T-helper 2 cell treated with Interferon-gamma antibody and Interleukin-4, amounts not matched to agents 100 ng/mL and 5 ng/mL, for 36 hours (primary cell): ENCODE measurements around the gene ULK4. TPM values are rescaled to one million over a fixed set of nuclear protein-coding genes. Genes with fewer than 3 reads are reported as not detected.
"Not testable (repeated sequence)": the region's sequence is repeated elsewhere in the genome, so short reads cannot be mapped to it uniquely, and the experiment has no call there.

Experiments used
- intact Hi-C: fragments of 100-400 bp; cut with micrococcal nuclease; formaldehyde crosslinking; loops from one replicate; pipeline ENCODE4 v1.15.1; 2023
- total RNA-seq: library from RNA; stranded (reverse); gene quantifications from 2 replicates; pipeline ENCODE4 v1.2.3, GENCODE V29; 2022

ULK4 gene
- total RNA-seq, 1 donor from 2014 or later = 14.2 TPM

DNA sequence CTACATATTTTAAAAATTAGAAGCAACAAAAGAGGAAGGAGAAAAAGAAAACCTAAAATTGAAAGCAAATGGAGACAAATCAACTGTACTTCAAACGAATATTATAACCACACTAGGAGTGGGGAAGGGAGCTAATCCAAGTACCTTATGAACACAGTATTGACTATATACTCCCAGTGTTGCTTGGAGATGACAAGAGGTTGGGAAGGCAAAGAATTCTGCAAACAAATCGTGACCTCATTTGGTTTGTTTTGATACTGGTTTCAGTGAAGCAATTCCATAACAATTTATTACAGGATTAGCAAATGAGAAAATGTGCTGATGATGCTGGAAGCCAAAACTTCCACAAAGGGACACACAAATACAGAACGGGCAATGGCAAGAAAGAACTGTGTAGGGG, 268.1 kb downstream of the ULK4 start:
- intact Hi-C loops = no loop called here

DNA sequence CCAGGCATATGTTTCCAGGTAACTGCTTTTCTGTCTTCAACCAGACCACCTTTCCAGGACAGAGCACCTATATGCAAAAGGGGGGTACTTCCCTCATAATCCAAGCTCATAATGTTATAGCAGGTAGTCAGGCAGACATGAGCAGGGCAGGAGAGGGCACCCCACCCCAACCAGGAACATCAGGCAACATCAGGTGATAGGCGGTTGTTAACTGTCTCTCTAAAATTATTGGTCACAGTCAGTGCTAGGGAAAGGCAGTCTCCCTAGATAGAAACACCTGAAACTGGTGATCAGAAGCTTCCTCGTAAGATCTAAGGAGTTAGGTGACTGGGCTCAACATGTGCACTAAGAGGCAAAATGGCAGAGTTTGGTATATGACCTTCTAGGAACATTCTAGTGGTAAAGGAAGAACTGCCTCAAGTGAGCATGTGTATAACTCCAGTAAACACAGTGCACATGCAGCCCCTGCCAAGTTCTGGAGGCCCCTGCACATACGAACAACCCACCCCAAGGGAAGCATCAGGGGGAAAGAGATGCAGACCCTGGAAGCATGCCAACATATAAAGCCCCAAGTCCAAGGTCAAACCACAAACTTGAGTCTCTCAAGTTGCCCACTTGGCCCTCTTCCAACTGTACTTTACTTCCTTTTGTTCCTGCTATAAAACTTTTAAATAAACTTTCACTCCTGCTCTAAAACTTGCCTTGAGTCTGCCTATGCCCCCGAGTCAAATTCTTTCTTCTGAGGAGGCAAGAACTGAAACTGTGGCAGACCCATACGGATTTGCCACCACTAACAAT, 270.9 kb downstream of the ULK4 start:
- intact Hi-C loops = no loop called here

DNA sequence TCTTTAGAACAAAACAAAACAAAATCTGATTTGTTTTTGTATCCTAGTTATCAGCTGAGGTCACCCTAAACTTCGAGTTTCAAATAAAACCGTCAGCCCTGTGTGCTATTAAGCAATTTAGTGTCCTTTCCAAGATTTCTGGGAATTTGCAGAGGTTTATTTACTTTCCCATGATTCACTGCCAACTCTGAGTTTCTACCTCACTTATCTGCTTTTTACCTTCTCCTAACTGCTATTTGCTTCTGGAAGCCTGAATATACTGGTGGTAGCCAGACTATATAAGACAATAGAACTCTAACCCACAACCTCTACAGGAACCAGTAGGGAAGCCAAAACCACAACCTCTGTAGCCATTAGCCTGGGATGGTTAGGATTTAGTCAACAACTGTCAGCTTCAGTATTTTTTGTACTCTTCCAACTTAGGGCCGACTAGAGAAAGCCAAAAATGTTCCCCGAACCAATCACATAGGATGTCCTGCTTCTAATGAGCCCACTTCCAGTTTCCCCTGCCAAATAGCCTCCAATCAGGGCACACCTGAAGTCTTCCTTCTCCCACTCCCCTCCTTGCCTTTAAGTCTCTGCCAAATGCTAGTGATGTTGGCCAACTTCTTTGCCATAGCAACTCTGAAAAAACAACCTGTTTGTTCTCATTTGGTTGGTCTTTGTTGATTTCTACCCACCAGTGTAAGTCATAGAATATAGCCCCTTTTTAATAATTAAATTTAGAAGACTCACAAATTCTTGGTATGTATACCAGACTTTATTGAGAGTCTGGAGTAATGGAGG, 273.1 kb downstream of the ULK4 start:
- intact Hi-C loops = no loop called here

DNA sequence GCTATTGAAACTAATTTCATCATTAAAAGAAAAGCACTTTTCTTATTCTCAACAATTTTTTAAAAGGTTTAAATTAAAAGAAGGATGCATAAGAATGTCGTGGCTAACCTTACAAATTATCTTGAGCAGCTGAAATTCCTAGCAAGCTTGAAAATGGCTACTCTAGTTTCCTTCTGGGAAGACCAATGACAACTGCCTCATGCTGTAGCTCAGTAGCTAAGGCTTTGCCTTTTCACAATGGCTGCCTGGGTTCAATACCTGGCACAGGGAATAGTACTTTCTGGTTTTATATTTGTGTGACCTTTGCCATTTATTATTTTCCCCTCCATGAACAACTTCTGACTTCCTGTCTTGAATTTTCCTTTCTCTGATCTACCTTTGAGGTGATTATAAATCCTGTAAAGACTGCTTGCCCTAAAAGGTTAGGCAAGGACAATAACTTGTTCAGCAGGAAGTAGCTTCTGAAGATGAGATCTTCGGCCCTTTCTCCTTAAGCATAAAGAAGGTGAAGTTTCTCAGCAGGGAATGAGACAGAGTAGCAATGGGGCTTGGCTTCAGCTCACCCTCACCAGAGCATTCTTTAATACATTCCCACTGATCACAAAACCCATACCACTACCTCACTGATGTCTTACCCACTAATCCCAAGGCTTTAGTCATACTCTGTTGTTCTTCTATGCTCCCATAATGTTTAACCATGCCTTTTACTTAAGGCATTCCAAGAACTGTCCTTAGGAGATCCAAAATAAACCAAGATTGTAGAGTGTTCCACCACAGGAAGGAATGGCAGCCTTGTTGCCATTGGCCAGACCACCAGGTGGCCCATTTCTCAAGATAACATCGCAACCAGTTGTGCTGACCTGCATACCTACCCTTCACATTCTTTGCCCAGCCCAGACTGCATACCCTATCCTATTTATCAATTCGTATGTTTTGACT, 276.8 kb downstream of the ULK4 start:
- intact Hi-C loops = no loop called here

DNA sequence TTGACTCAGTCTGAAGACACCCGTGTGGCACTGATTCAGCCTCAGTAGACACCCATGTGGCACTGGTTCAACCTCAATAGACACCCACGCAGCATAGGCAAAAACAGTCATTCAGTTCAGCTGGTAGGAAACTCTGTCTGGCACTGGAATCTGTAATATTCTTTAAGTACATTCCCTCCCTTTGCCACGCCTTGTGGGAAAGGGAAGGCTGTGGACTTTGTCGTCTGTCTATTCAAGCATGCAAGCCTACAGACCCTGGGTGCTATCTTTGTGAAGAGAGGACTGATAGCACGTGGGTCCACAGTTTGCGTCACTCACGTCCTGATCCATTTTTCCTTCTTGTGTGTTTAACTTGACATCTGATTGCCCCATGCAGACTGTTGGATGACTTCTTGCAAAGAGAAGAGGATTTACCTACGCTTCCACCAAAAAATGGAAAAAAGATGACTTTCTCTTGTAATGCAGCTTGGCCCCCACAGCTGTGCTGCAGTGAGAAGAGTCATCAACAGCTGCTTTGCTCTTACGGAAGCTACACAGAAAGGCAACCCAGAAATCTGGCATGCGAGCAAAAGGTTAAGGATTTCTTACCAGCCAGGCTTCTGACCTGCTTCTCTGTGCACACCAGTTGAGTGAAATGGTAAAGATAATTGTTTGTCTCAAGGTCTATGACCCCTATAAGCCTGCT, 278.1 kb downstream of the ULK4 start:
- intact Hi-C loops = no loop called here

DNA sequence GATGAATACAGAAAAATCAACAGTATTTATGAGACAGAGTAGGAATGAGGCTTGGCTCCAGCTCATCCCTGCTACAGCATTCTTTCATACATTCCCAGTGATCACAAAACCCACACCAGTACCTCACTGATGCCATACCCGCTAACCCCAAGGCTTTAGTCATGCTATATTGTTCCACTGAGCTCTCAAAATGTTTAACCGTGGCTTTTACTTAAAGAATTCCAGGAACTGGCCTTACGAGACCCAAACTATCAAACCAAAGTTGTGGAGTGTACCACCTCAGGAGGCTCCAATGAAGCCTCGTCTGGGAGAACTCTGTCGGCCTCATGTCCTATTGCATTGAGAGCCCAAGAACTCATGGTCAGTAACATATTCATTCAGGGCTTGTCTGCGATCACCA, 278.9 kb downstream of the ULK4 start:
- intact Hi-C loops = no loop called here

DNA sequence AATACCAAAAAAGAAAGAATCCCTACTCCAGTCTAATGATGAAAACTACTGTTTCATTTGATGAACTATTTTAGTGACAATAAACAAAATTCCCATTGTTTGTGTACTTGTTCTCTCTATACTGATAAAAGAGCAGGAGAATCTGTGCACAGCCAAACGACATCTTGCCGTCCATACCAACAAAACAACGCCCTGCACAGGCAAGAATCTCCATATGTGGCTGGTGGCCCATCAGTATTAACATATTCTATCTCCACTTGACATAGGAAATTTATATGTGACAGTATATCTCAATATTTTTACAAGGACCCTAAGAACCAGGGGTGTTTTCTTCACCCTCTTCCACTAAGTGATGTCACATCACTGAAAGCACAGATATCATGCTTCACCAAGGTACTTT, 279.5 kb downstream of the ULK4 start:
- intact Hi-C loops = no loop called here

DNA sequence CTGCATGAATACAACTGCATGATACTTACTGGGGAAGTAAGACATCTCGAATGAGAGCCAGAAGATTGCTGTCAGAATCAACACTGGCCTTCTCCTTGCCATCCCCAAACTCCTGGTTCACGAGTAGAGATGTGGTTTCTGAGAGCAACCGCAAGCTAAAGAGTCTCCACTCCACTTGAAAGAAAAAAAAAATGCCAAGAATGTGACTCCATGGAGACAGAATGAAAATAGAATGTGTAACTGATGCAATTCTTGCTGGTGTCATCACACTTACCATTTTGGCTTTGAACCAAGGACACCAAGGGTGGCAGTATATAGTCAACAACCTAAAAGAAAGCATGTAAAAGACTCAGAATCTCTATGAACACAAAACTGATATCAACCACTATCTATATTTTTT, 280.4 kb downstream of the ULK4 start:
- intact Hi-C loops = no loop called here

DNA sequence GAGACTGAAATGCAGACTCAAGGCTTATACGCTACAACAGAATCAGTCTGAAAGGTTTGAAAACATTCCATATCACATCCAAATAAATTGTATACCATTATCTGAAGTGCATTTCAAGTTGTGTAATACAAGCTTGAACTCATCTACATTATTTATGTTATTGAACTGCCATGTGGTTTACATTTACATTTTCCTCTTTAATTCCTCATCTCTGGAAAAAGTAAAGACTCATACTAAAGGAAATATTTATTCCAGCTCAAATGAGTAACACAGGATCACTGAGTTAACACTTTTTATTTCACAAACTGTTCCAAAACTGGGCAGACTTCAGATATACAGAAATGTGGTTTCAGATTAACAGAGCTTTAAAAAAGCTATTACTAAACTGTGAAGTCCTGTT, 282.5 kb downstream of the ULK4 start:
- intact Hi-C loops = no loop called here

DNA sequence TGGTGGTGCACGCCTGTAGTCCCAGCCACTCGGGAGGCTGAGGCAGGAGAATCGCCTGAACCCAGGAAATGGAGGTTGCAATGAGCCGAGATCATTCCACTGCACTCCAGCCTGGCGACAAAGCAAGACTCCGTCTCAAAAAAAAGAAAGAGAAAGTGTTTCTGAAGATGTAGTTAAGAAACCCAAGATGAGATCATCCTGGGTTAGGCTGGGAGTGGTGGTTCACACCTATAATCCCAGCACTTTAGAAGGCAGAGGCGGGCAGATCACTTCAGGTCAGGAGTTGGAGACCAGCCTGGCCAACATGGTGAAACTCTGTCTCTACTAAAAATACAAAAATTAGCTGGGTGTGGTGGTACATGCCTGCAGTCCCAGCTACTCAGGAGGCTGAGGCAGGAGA, 286.8 kb downstream of the ULK4 start:
- intact Hi-C loops = not testable (repeated sequence)

DNA sequence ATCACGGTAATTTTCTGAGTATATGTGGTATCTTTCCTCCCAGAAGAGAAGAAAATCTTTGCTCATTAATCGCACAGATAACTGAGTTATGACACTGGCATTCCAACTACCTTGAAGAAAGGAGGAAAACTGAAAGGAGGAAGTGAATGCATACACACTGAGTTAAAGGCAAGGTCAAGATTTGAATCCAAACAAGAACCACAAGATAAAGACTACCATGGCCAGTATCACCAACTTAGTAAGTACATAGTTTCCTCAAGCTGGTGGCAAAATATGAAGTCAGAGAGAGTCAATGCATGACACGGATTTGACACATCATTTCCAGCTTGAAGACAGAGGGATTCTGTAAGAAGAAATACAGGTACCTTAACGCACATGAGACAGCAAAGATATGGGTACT, 287.5 kb downstream of the ULK4 start:
- intact Hi-C loops = no loop called here

DNA sequence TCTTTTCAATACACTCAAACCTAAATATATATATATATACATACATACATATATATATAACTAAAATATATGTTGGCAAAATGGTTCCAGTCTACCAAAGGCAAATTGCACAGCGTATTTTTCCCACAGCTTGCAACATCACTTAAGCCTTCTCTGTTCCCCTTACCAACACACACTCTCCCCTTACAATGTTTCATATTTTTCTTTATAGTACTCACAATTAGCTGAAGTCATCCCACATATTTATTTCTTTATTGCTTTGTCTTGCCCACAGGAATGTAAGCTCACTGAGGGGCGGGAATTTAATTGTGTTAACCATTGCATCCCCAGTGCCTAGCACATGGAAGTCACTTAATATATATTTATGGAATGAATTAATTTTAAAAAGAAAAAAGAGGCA, 288.3 kb downstream of the ULK4 start:
- intact Hi-C loops = no loop called here

DNA sequence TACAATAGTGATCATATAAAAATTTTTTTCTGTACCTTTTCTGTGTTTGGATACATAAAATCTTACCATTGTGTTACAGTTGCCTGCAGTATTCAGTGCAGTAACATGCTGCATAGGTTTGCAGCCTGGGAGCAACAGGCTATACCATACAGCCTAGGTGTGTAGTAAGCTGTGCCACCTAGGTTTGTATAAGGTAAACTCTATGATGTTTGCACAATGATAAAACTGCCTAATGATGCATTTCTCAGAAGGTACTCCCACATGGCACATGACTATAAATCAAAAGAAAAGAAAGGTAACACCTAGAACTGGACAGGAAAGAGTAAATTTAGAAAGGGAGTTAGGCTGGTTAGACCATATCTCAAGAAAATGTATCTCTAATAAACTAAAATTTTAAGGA, 293.5 kb downstream of the ULK4 start:
- intact Hi-C loops = no loop called here

DNA sequence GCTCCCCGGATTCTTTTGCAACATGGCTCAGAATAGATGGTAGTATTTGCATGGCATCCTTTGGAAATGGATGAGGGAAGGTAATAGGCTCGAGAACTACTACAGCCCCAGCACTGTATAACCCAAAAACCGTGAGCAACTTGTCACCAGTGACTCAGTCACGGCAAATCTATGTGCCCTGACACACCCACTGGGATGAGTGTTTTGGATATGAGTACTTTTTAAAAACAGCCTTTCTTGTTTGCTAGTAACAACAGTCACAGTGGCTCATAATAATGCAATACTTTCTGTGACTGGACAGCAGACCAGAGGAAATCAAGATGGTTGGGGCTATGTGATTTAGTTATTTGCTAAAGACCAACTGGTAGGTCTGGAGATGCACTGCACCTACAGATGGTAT, 299.6 kb downstream of the ULK4 start:
- intact Hi-C loops = no loop called here

DNA sequence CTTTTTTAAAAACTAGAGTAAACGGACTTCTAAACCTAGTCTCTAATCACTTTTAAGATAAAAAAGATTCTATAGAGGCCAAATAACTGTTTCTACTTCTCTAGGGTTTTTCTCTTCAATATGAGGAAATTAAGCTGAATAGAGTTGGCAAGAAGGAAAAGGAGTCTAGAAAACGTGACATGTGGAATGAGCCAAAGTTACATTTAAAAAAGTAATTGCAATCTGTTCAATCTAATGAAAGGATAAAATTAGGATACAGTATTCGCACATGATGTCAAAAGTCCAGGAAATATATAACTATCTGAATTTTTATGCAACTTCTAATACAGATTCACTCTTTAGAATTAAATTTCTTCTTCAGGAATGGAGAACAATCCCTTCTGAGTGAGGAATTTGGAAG, 300.1 kb downstream of the ULK4 start:
- intact Hi-C loops = no loop called here

DNA sequence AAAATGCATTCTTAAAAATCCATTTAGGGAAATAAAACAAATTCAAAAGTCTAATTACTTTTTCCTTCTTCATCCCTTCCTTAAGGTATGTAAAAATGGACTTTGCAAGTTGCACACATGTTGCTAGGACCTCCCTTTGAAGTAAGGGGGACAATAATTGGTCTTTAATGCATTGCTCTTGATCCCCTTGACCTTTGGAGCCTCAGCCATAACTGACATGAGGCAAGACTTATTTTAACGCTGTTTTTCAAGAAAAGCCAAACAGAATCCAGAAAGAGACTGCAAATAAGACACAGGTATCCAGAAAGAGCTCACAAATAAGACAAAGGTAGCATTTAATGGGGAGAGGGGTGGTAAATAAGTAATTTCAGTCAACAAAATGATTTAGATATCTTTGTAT, 301.4 kb downstream of the ULK4 start:
- intact Hi-C loops = no loop called here

DNA sequence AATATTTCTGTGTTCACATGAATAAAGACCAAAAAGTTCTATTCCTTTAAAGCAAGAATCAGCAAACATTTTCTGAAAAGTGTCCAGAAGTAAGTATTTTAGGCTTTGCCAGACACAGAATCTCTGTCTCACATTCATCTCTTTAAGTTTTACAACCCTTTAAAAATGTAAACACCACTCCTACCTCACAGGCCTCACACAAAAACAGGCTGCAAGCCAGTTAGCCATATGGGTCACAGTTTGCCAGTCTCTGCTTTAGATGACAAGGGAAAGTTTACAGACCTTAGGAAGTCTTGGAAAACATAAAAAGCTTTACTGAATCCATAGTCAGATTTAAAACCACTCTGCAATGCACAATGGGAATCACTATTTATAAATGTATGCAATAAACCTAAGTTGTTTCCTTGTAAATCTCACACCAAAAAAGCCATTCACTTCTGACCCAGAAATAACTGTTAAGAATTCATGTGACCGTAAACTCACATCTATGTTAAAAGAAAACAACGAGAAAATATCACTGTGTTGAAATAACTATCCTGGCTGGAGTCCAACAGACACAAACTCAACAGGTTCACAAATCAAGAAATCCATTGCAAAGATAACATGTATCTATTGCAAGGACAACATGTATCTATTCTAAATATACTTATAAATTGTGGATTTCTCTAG, 308.2 kb downstream of the ULK4 start:
- intact Hi-C loops = no loop called here

DNA sequence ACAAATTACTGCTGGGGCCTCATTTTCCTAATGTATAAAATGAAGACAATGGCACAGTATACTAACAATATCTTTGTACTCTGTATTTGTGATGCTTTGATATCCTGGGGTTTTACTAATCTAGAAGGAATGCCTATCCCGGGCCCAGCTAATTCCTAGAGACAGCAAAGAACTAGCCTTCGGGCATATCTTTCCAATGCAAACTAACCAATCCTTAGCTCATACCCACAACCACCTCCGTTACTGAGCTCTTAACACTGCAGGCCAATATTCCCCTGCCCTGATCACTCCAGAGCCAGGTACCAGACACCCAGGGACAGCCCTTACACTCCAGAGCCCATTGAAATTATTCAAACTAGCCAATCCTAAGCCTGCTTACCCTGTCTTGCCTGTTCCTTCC, 309.0 kb downstream of the ULK4 start:
- intact Hi-C loops = no loop called here

DNA sequence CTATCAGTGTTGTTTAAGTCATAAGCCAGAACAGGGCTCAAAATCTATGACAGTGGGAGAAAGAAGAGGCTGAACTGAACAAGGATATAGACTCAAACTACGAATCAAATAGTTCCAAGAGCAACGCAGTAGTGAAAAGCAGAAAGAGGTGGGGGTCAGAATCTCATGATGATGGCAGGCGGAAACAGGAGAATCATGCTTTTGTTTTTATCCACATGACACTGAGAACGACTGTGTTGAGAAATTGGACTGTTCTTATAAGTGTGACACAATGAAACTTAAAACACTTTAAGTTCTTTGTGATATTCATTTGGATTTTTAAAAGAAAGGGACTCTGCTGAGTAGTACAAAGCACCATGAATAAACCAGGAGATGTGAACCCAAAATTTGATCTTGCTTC, 309.4 kb downstream of the ULK4 start:
- intact Hi-C loops = no loop called here

DNA sequence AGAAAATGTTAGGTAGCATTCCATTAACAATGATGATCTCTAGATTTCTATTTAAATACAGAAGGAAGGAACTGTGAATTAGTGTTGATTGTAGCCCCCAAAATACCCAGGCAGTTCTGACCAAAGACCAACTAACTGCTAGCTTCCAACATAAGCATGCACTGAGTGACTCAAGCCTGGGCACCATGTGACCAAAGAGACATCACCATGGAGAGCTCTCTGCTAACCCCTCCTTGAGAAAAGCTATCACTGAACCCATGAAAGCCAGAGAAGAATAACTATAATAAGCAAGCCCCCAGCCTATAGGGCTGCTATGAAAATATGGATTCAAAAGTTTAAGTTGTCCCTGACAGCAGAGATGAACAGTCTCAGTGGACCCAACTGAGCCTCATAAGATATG, 310.2 kb downstream of the ULK4 start:
- intact Hi-C loops = no loop called here

DNA sequence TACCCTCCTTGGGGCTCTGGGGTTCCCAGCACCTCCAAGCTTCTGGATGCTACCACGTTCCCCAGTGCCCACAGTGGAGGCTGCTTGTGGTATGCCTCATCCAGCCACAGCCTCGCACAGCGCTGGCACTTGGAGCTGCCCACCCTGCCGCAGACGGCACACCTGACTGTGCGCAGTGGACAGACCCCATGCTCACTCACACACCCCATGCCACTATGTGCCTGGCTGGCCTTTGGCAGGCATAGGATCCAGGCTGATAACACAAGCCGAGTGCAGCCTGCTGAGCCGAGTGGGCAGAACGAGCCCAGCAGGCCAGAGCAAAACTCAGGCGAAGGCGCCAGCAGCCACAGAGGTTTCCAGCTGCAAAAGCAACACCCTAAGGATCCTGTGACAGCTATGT, 311.5 kb downstream of the ULK4 start:
- intact Hi-C loops = no loop called here
